ENCODE measurements around the gene EP300. TPM values are rescaled to one million over a fixed set of nuclear protein-coding genes. Genes with fewer than 3 reads are reported as not detected.
"Not testable (repeated sequence)": the region's sequence is repeated elsewhere in the genome, so short reads cannot be mapped to it uniquely, and the experiment has no call there.

The EP300 gene
- total RNA-seq, 1 donor from 2014 or later = 73.7 TPM

- ATAC-seq = no peak
- Histone ChIP-seq H3K4me1 (peaks cover 44% of the 10 kb centered on the region), H3K36me3 (no peaks in the 10 kb centered on the region), H3K27me3 (ENCODE audit: low read depth) (no peaks in the 10 kb centered on the region), H3K27ac (peak overlapping the region; percentile 99), H3K4me3 (peak overlapping the region; percentile 94), H3K9me3 (no peaks in the 10 kb centered on the region)
- intact Hi-C loops (cut with DNase I) = no loop called here
- no peak for DNase-seq
- TF ChIP-seq CTCF (IDR thresholded peaks at IDR 0.05) = no peak
Observed at GRCh38 chr22:41094041-41094593, 1.7 kb downstream of the EP300 start.

GRCh38 chr22:41096391-41096790 lies 4.0 kb downstream of the EP300 start:
- DNase-seq (no peak), ATAC-seq (no peak)
- no peak for TF ChIP-seq CTCF (IDR thresholded peaks at IDR 0.05)
- no peaks in the 10 kb centered on the region for H3K36me3 ChIP-seq
- H3K27me3 ChIP-seq (ENCODE audit: low read depth) = no peaks in the 10 kb centered on the region
- no peaks in the 10 kb centered on the region for H3K9me3 ChIP-seq
- H3K4me1 ChIP-seq = peaks cover 60% of the 10 kb centered on the region
- intact Hi-C loops (cut with DNase I) = no loop called here
- H3K4me3 ChIP-seq = peak overlapping the region; percentile 94
- H3K27ac ChIP-seq = no peak overlapping the region

DNA sequence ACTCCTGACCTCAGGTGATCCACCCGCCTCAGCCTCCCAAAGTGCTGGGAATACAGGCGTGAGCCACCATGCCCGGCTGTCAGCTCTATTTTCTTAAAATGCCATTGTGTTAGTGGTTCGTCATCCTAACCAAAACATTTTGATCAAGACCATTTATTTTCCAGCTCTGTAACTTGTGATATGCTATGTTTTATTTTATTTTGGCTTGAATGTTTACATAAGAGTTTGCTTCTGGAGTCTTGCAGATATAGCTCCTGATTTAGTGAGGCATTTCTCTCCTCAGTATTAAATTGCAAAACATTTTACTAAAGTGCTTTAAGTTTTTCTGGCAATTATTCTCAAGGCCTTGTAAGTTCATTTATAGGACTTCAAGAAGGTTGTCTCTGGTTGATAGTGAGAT lies 4.4 kb downstream of the EP300 start:
- Histone ChIP-seq H3K27me3 (ENCODE audit: low read depth) (no peaks in the 10 kb centered on the region), H3K4me1 (peaks cover 65% of the 10 kb centered on the region), H3K9me3 (no peaks in the 10 kb centered on the region), H3K36me3 (peaks cover 4% of the 10 kb centered on the region), H3K27ac (no peak overlapping the region), H3K4me3 (peak overlapping the region; percentile 94)
- DNase-seq (no peak), ATAC-seq (no peak)
- intact Hi-C loops (cut with DNase I) = no loop called here
- TF ChIP-seq CTCF (IDR thresholded peaks at IDR 0.05) = no peak

- no peak for DNase-seq
- Histone ChIP-seq H3K36me3 (peaks cover 9% of the 10 kb centered on the region), H3K27me3 (ENCODE audit: low read depth) (no peaks in the 10 kb centered on the region), H3K4me1 (peaks cover 77% of the 10 kb centered on the region), H3K4me3 (no peak overlapping the region), H3K27ac (no peak overlapping the region), H3K9me3 (no peaks in the 10 kb centered on the region)
- TF ChIP-seq CTCF (IDR thresholded peaks at IDR 0.05) = no peak
- intact Hi-C loops (cut with DNase I) = no loop called here
- no peak for ATAC-seq
Observed at GRCh38 chr22:41099036-41099435, 6.6 kb downstream of the EP300 start.

DNA sequence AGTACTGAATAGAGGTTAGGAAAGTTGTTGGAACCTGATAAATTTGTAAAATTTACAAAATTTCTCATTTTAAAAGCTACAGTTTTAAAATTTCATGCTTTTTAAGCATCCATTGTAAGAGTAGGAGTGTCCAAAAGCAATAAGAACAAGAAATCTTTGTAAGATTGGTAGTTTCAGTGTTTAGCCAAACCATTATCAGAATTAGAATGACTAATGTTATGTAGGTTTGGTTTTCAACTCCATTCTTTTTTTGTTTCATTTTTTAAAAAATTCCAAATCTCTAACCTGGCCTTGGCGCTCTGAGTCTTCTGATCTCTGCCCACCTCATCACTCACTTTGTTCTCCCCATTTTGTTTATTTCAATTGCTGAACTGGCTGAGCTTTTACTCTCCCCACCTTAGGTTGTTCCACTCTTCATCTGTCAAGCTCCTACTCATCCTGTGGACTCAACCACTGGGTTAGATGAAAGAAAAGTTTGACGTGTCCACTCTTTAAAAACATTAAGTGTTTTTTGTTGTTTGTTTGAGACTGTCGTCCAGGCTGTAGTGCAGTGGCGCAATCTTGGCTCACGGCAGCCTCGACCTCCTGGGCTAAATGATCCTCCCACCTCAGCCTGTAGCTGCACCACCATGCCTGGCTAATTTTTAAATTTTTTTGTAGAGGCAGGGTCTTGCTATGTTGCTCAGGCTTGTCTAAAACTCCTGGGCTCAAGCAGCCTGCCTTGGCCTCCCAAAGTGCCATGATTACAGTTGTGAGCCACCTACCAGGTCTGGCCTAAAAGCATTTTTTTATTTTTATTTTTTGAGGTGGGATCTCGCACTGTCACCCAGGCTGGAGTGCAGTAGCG lies 14.0 kb downstream of the EP300 start:
- TF ChIP-seq CTCF (IDR thresholded peaks at IDR 0.05) = no peak
- Histone ChIP-seq H3K4me3 (no peak overlapping the region), H3K27ac (peak overlapping the region; percentile 72), H3K36me3 (peaks cover 33% of the 10 kb centered on the region), H3K4me1 (peaks cover 42% of the 10 kb centered on the region), H3K27me3 (ENCODE audit: low read depth) (no peaks in the 10 kb centered on the region), H3K9me3 (no peaks in the 10 kb centered on the region)
- intact Hi-C loops (cut with DNase I) = no loop called here
- DNase-seq = no peak
- peak; percentile 75 to 79 for ATAC-seq

DNA sequence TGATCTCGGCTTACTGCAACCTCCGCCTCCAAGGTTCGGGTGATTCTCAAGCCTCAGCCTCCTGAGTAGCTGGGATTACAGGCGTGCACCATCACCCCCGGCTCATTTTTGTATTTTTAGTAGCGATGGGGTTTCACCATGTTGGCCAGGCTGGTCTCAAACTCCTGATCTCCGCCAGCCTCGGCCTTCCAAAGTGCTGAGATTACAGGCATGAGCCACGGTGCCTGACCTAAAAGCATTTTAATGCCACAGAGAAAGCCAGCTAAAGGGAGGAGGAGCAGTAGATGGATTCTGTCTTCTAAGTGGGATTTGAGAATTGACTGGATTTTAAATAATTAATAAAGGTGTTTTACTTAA lies 14.6 kb downstream of the EP300 start:
- peak overlapping the region; percentile 72 for H3K27ac ChIP-seq
- ATAC-seq; intact Hi-C loops (cut with DNase I); H3K27me3 ChIP-seq (ENCODE audit: low read depth); H3K4me3 ChIP-seq; DNase-seq; H3K9me3 ChIP-seq: not testable (repeated sequence)
- H3K36me3 ChIP-seq = peaks cover 33% of the 10 kb centered on the region
- H3K4me1 ChIP-seq = peaks cover 36% of the 10 kb centered on the region

Measured in lower lobe of right lung (tissue), 2 donors.